GM13977 (cell line): ENCODE measurements around the gene SSH3.
A peak's percentile ranks its signal among the peaks of the same experiment; 100 is the strongest.

Experiments used
- DNase-seq: peaks from one replicate; pipeline ENCODE4 v3.0.0; 2012; ENCODE audit warnings: low spot score
- in situ Hi-C: fragments of 300-500 bp; cut with MboI; formaldehyde crosslinking; loops from one replicate; pipeline ENCODE4 v1.12.0; 2022; ENCODE audit warnings: low sequenced_read_pairs, low pct_unique_long_range_greater_than_20kb, mixed read lengths, inconsistent platforms; ENCODE audit not compliant: unreplicated experiment
- TF ChIP-seq, protein P1 (sequence below): IDR thresholded peaks from 2 replicates; pipeline ENCODE4 v1.5.1; 2012; ENCODE audit warnings: mild to moderate bottlenecking, control low read depth; ENCODE audit not compliant: insufficient read depth; ENCODE audit errors: extremely low read depth, missing control alignments

The SSH3 gene

DNA sequence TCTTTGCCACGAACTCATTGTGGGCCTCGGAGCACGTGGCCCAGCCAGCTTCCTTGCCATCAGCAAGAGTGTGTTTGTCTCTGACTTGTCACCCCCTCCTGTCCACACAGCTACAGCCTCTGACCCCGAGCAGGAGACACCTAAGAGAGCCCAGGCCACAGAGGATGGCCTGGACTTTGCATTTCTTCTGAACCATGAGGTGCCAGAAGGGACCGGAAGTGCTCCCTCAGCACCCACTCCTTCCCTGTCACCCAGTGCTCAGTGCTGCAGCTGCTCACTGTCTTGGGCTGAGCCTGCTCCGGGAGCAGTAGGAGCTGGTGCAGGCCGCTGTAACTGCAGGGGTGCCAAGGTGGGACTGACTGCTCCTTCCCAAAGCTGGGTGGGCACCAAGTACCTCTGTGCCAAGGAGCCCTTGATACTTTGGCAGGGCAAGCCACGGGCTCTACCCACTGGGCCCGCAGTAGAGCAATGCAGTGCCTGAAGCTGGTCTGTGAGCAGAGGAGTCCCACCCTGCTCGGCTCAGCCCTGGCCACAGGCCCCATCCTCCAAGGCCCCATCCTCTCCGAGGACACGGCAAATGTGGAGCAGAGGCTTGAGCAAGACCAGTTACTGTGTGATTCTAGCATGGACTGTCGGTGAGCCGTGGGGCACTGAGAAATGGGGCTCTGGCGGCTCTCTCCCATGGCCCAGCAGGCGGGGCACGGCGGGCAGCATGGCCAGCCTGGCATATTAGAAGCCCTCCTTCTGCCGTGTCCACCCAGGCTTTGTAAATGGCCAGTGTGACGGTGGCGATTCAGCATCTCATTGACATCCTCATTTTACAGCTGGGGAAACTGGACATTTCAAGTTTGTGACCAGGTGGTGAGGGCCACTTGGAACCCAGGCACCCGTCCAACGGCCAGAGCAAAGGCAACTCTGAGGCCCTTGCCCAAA is 30.7 kb upstream of the SSH3 start:
- in situ Hi-C loops = no loop called here
- TF ChIP-seq, protein P1, sequence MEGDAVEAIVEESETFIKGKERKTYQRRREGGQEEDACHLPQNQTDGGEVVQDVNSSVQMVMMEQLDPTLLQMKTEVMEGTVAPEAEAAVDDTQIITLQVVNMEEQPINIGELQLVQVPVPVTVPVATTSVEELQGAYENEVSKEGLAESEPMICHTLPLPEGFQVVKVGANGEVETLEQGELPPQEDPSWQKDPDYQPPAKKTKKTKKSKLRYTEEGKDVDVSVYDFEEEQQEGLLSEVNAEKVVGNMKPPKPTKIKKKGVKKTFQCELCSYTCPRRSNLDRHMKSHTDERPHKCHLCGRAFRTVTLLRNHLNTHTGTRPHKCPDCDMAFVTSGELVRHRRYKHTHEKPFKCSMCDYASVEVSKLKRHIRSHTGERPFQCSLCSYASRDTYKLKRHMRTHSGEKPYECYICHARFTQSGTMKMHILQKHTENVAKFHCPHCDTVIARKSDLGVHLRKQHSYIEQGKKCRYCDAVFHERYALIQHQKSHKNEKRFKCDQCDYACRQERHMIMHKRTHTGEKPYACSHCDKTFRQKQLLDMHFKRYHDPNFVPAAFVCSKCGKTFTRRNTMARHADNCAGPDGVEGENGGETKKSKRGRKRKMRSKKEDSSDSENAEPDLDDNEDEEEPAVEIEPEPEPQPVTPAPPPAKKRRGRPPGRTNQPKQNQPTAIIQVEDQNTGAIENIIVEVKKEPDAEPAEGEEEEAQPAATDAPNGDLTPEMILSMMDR = no peak
- DNase-seq = no peak

DNA sequence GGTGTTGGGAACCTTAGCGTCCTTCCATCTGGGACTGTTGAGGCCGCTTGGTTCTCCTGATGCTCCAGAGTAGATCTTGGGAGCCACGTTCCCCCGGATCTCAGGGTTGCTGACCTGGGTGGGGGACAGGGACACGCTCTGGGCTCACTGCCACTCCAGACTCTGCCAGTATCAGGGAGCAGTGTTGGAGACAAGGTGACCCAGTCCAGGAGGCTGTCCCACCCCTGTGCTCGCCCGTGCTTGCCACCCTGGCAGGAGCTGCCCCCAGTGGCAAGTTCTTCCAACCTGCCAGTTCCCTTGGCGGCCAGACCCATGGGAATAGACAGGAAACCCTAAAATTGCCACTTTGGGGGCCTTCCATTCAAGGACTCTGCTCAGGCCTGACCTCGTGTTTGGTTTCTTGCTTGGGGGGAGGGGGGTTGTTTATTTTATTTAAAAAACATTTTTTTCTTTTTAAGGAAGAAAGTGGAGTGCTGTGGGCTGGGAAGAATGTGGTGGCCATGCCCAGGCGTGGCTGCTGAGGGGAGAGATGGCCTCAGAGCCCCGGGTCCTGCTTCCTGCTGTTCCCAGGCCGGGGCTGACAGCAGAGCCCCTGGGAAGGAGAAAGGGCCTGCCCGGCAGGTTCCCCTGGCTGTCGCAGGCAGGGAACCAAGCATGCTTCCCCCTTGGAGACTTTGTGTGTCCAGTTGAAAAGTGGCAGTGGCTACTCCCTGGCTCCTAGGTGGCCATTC is 29.9 kb upstream of the SSH3 start:
- DNase-seq = no peak
- TF ChIP-seq, protein P1 = no peak
- in situ Hi-C loops = no loop called here

DNA sequence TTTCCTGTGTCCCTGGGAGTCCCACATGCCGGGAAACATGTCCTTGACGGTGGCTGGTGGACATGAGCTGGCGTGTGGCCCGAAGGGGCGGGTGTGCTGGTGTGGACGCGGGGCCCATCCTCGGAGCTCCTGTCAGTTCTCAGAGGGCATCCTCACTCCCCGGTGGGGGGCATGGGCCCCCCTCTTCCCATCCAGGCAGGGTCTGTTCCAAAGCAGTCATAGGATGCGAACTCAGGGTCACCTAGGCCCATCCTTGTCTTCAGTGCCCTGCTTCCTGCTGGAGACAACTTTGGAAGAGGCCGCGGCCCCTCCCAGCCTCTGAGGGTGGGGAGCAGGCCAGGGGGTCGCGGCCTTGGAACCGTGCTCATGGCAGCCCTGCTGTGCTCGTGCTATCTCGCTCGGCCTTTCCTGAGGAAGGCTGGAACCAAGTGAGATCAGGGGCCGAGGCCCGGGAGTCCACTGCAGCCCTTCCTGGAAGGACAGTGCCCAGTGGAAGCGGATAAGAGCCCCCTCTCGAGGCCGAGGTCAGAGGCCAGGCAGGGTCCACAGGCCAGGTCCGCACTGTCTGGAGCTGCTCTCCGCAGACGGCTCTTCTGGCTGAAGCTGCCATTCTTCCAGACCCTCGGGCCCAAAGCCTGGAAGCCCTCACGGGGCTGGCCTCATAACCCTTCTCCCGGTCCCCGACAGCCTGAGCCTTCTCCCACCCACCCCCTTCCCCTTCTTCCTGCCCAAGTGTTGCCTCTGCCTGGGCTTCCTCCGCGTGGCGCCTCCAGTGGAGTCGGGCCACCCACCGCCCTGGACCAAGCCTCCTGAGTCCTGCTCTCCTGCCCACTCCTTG is 28.3 kb upstream of the SSH3 start:
- in situ Hi-C loops = no loop called here
- TF ChIP-seq, protein P1 = no peak
- no peak for DNase-seq

DNA sequence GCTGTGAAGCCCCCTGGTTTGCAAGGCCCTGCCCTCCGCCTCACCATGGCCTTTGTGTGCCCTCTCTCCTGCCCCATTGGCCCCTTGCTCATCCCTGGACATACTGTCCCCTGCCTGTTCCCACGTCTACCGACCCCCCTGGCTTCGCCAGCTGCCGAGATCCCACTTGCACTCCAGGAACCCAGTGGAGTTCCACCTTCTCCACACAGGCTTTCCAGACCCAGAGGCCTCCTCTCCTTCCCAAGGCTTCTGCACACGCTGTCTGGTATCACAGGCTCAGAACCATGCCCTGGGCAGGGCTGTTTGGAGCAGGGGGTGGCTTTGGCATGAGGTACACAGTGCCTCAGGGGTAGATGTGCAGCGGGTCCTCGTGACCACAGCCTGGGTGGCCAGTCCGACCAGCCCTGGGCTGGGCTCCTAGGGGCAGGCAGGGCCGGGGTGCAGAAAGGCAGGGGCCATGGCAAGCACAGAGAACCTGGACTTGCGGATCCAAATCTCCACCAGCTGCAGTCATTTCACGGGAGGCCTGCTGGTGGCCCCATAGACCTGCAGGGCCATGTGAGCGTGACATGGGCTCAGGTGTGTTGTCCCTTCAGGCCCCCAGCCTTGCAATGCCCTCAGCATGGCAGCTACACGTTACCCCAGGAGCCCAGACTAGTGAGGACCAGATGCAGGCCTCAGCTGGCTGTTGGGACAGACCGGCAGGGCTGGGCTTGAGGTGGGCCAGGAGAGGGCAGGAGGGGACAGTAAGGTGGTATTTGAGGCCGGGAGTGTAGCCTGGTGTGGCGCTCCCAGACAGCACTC is 27.5 kb upstream of the SSH3 start:
- TF ChIP-seq, protein P1 = peak; percentile 17
- in situ Hi-C loops = no loop called here
- DNase-seq = no peak

- in situ Hi-C loops = no loop called here
Observed at GRCh38 chr11:67276781-67277230, 26.5 kb upstream of the SSH3 start.

More at GRCh38 chr11:67276781-67277230, 26.5 kb upstream of the SSH3 start:
- no peak for DNase-seq
- TF ChIP-seq, protein P1 = peak; percentile 67
